T-cell (primary cell): ENCODE measurements around the gene CACNA1I. TPM values are rescaled to one million over a fixed set of nuclear protein-coding genes. Genes with fewer than 3 reads are reported as not detected.

Source experiments
- ATAC-seq, 4 experiments: fragments of 200-7000 bp in 3 of 4; fragments of 150-1000 bp in 1 of 4; cut with Tn5 transposase; replicated peaks in 1 of 4; 1 replicate in 3 of 4; 2 replicates in 1 of 4; pipeline ENCODE4 v1.10.0; 2021; ENCODE audit warnings: moderate library complexity in 3 of 4, mild to moderate bottlenecking in 2 of 4, moderate number of reproducible peaks in 1 of 4
- CTCF ChIA-PET, 2 donors: fragments of 300-600 bp; sonication (Branson Sonifier 250); formaldehyde crosslinking; loops; one replicate each; lab custom pipeline; 2022; ENCODE audit warnings: antibody characterized with exemption in 2 of 2; lab: Charles Lee
- POLR2A ChIA-PET, 2 donors: fragments of 300-600 bp; sonication (Branson Sonifier 250); formaldehyde crosslinking; loops; one replicate each; lab custom pipeline; 2022; ENCODE audit warnings: antibody characterized with exemption in 2 of 2; lab: Charles Lee
- DNase-seq, 35 experiments: peaks; one replicate each; pipeline versions ENCODE4 v3.0.0 to v3.0.0-alpha.2; 2013 to 2023
- H3K27ac ChIP-seq: one replicate; pipeline ENCODE4 v1.5.1; 2013; ENCODE audit warnings: low read length
- H3K27me3 ChIP-seq, 2 experiments: replicated peaks in 1 of 2; 1 replicate in 1 of 2; 2 replicates in 1 of 2; pipeline versions ENCODE4 v1.6.1 to v1.7.0; 2013; ENCODE audit warnings: low read length in 1 of 2, mixed read lengths in 1 of 2; ENCODE audit not compliant: control insufficient read depth in 2 of 2, insufficient read depth in 2 of 2; ENCODE audit errors: extremely low read depth in 1 of 2
- H3K36me3 ChIP-seq, 2 donors: 1 replicate in 1 of 2; 2 replicates in 1 of 2; pipeline versions ENCODE4 v1.6.1 to v1.7.0; 2013; ENCODE audit warnings: low read length in 1 of 2; ENCODE audit not compliant: control insufficient read depth in 2 of 2, insufficient read depth in 1 of 2; ENCODE audit errors: extremely low read depth in 1 of 2
- H3K4me1 ChIP-seq, 2 experiments: 1 replicate in 1 of 2; 2 replicates in 1 of 2; pipeline versions ENCODE4 v1.6.1 to v1.7.0; 2013; ENCODE audit warnings: low read length in 2 of 2, mixed read lengths in 1 of 2; ENCODE audit not compliant: insufficient read depth in 2 of 2, control insufficient read depth in 1 of 2; ENCODE audit errors: extremely low read depth in 1 of 2
- H3K4me3 ChIP-seq, 2 donors: 1 replicate in 1 of 2; 2 replicates in 1 of 2; pipeline versions ENCODE4 v1.5.1 to v1.7.0; 2013; ENCODE audit warnings: mild to moderate bottlenecking in 2 of 2, low read length in 1 of 2, moderate library complexity in 1 of 2; ENCODE audit not compliant: control insufficient read depth in 1 of 2; ENCODE audit errors: extremely low read depth in 1 of 2
- H3K9me3 ChIP-seq: 2 replicates; pipeline ENCODE4 v1.7.0; 2013
- H3K27ac Mint-ChIP-seq, 2 donors: one replicate each; pipeline ENCODE4 v1.8.0; 2020 to 2021; ENCODE audit warnings: mild to moderate bottlenecking in 2 of 2, mixed read lengths in 2 of 2
- H3K27me3 Mint-ChIP-seq, 2 donors: one replicate each; pipeline ENCODE4 v1.8.0; 2021 to 2022; ENCODE audit warnings: mixed read lengths in 2 of 2
- H3K36me3 Mint-ChIP-seq: one replicate; pipeline ENCODE4 v1.8.0; 2021; ENCODE audit warnings: mixed read lengths
- H3K4me1 Mint-ChIP-seq, 3 donors: one replicate each; pipeline ENCODE4 v1.8.0; 2020 to 2022; ENCODE audit warnings: mixed read lengths in 3 of 3, mild to moderate bottlenecking in 1 of 3
- H3K4me3 Mint-ChIP-seq, 3 donors: one replicate each; pipeline ENCODE4 v1.8.0; 2020 to 2022; ENCODE audit warnings: mild to moderate bottlenecking in 3 of 3, mixed read lengths in 3 of 3, moderate library complexity in 3 of 3
- H3K9me3 Mint-ChIP-seq, 3 donors: one replicate each; pipeline ENCODE4 v1.8.0; 2020 to 2022; ENCODE audit warnings: mixed read lengths in 3 of 3
- WGBS: methylation state at CpG from one replicate; pipeline ENCODE4 v1.1.5; 2013; ENCODE audit warnings: missing lambda C conversion rate; ENCODE audit not compliant: insufficient coverage; 5-methylcytosine and 5-hydroxymethylcytosine counted together
- total RNA-seq, 35 experiments: library from RNA in 6 of 35; stranded (reverse) in 6 of 35; fragments of 120-200 nt in 1 of 35; gene quantifications; one replicate each; pipeline versions ENCODE4 v1.2.1 to v1.2.4 and lab custom pipeline; 2013 to 2026

Gene CACNA1I
- total RNA-seq, 5 donors from 2014 or later (not counting 1 experiment from before 2014, with no cell fraction given): 16.1 to 32.9 (median 28.8) TPM

DNA sequence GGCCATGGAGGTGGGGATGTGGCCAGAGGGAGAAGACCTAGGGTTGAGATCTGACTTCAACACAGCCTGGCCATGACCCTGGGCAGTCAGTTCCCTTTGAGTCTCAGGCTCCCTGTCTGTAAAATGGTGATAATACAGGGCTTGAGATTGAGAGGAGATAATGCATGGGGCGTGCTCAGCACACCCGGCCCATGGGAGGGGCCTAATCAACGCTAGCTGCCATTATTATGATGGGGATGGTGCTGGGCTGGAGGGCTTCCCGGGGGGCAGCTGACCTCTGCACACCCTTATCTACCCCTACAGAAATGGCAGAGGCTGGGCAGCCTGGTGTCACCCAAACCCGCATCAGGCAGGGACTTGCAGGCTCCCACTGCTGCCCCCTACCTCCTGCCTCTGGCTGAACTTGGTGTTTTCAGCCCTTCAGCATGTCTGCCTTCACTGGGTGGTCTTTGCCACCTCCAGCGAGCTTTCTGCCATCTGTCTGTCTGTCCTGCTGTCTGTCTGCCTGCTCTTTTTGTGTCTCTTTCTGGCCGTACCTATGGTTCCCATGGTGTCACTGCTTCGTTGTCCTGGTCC lies 84.5 kb downstream of the CACNA1I start:
- WGBS: 73% methylated on average over 4 of the region's 8 CpGs
- Histone ChIP-seq H3K9me3 (no peaks in the 10 kb centered on the region), H3K27me3 (peaks cover 0 to 21% of the 10 kb centered on the region in 2 experiments), H3K4me1 (peaks cover 13 to 36% of the 10 kb centered on the region in 2 experiments), H3K27ac (no peak overlapping the region), H3K36me3 (no peaks in the 10 kb centered on the region), H3K4me3 (no peak overlapping the region)
- ATAC-seq (no peak), DNase-seq (no peak)
- H3K36me3 Mint-ChIP-seq: peaks cover 2% of the 10 kb centered on the region
- POLR2A ChIA-PET: no interaction called here
- no peak overlapping the region for H3K4me3 Mint-ChIP-seq
- peaks cover 41 to 45% (median 42%) of the 10 kb centered on the region in 3 donors for H3K4me1 Mint-ChIP-seq
- CTCF ChIA-PET: no interaction called here
- no peaks in the 10 kb centered on the region for H3K9me3 Mint-ChIP-seq
- H3K27me3 Mint-ChIP-seq: peaks cover 0 to 2% of the 10 kb centered on the region in 2 donors
- peak overlapping the region in 1 of 2 donors; percentile 29 for H3K27ac Mint-ChIP-seq

DNA sequence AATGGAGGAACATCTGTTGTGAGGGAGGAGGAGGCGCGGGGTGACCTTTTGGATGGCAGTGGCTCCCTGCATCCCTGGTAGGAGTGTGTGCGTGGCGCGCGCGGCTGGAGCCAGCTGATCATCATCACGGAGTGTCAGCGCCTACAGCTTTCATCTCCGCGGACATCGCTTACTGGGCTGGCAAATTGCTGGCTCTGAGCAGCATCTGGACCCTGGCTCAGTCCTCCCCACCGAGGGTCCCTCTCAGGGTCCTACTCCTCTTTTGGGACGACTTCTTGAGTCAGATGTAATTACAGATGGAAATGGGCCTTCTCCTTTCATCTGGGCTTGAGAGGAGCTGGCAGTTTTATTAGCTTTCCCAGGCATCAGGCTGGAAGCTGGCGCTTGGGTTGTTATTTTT lies 85.3 kb downstream of the CACNA1I start:
- DNase-seq (no peak), ATAC-seq (no peak)
- peaks cover 0 to 21% of the 10 kb centered on the region in 2 experiments for H3K27me3 ChIP-seq
- no peaks in the 10 kb centered on the region for H3K9me3 ChIP-seq
- ChIA-PET CTCF (no interaction called here), POLR2A (no interaction called here)
- H3K4me1 ChIP-seq: peaks cover 13 to 44% of the 10 kb centered on the region in 2 experiments
- H3K27me3 Mint-ChIP-seq: peaks cover 0 to 2% of the 10 kb centered on the region in 2 donors
- H3K36me3 Mint-ChIP-seq: peaks cover 3% of the 10 kb centered on the region
- 91% methylated on average over 13 of the region's 15 CpGs for WGBS
- H3K27ac Mint-ChIP-seq: peak overlapping the region in 1 of 2 donors; percentile 29
- no peak overlapping the region for H3K4me3 ChIP-seq
- no peaks in the 10 kb centered on the region for H3K36me3 ChIP-seq
- H3K4me1 Mint-ChIP-seq: peaks cover 49 to 52% (median 49%) of the 10 kb centered on the region in 3 donors
- H3K27ac ChIP-seq: no peak overlapping the region
- no peaks in the 10 kb centered on the region for H3K9me3 Mint-ChIP-seq
- H3K4me3 Mint-ChIP-seq: no peak overlapping the region

DNA sequence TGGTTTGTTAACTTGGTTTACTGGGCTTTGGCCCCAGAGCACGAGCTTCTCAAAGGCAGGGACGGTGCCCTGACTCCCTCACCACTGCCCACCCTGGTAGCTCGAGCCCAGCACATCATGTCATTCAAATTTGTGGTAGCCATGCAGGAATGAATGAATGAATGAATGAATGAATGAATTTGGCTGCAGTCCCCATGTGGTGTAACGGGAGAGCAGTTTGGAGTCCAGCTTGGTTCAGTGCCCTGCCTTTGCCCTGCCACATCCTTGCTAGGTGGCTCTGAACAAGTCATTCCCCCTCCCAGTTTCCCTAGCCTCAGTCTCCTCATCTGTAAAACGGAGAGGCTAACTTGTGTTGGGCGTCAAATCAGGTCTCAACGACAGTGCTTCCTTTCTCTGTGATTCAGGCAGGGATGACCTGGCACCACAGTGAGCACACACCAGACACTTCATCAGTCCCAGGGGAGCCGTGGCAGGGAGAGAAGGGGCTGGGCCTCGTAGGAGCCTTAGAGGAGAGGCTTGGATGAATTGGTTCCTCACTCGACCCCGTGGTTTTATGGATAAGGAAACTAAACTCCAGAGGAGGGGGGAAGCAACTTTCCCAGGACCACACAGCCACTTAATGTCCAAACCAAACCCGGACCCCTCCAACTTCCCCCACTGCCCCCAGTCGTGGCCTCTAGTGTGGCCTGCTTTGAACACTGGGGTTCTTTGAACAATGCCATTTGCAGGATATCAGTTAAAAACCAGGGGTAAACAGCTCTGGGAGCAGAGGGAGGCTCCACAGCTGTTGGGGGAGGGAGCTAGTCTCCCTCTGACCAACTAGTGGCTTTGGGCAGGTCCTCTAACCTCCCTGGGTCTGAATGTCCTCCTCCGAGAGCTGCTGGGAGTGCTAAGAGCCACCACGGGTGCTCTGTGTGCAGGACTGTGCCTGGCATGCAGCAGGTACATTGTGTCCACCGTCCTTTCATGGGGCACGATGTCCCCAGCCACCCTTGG lies 86.2 kb downstream of the CACNA1I start:
- CTCF ChIA-PET: no interaction called here
- POLR2A ChIA-PET: no interaction called here
- peak overlapping the region; percentile 88 to 96 for H3K27ac Mint-ChIP-seq
- H3K27me3 Mint-ChIP-seq: peaks cover 0 to 4% of the 10 kb centered on the region in 2 donors
- Histone ChIP-seq H3K4me3 (no peak overlapping the region), H3K4me1 (peaks cover 13 to 53% of the 10 kb centered on the region in 2 experiments), H3K9me3 (no peaks in the 10 kb centered on the region), H3K27me3 (peaks cover 2 to 30% of the 10 kb centered on the region in 2 experiments), H3K36me3 (no peaks in the 10 kb centered on the region), H3K27ac (no peak overlapping the region)
- DNase-seq (no peak), ATAC-seq (no peak)
- H3K9me3 Mint-ChIP-seq: no peaks in the 10 kb centered on the region
- peaks cover 6% of the 10 kb centered on the region for H3K36me3 Mint-ChIP-seq
- peak overlapping the region in 1 of 3 donors; percentile 28 for H3K4me3 Mint-ChIP-seq
- WGBS: 75% methylated on average over 3 of the region's 17 CpGs
- H3K4me1 Mint-ChIP-seq: peaks cover 57 to 60% (median 57%) of the 10 kb centered on the region in 3 donors

DNA sequence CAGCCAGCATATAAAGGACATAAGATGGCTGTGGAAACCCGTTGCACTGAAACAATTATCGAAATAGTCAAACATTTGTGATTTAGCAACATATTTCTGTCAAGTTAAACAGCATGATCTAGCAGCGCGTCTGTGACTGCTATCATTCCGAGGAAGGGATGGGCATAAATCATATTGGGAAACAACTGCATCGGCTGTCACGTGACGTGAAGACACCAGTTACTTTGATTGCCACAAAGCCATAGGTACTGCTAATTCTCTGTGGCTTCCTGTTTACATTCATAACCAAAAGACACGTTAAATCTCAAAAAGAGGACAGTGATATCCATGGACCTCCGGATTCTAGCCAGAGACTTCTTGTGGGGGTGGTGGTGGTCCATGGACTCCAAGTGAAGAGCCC lies 87.8 kb downstream of the CACNA1I start:
- peaks cover 6% of the 10 kb centered on the region for H3K36me3 Mint-ChIP-seq
- H3K4me3 Mint-ChIP-seq: peak overlapping the region; percentile 63 to 82 (median 77)
- CTCF ChIA-PET: no interaction called here
- Histone ChIP-seq H3K27me3 (peaks cover 4 to 43% of the 10 kb centered on the region in 2 experiments), H3K9me3 (no peaks in the 10 kb centered on the region), H3K4me3 (peak overlapping the region in 1 of 2 donors; percentile 40), H3K36me3 (no peaks in the 10 kb centered on the region), H3K27ac (peak overlapping the region; percentile 62), H3K4me1 (peaks cover 15 to 67% of the 10 kb centered on the region in 2 experiments)
- peak overlapping the region; percentile 88 to 96 for H3K27ac Mint-ChIP-seq
- peak; percentile 54 to 66 (median 62) for ATAC-seq
- POLR2A ChIA-PET: no interaction called here
- no peaks in the 10 kb centered on the region for H3K9me3 Mint-ChIP-seq
- H3K27me3 Mint-ChIP-seq: peaks cover 0 to 9% of the 10 kb centered on the region in 2 donors
- DNase-seq: peak in 33 of 35 experiments; percentile 24 to 74 (median 52)
- 35% methylated on average over 6 of the region's 10 CpGs for WGBS
- H3K4me1 Mint-ChIP-seq: peaks cover 66 to 70% (median 68%) of the 10 kb centered on the region in 3 donors

DNA sequence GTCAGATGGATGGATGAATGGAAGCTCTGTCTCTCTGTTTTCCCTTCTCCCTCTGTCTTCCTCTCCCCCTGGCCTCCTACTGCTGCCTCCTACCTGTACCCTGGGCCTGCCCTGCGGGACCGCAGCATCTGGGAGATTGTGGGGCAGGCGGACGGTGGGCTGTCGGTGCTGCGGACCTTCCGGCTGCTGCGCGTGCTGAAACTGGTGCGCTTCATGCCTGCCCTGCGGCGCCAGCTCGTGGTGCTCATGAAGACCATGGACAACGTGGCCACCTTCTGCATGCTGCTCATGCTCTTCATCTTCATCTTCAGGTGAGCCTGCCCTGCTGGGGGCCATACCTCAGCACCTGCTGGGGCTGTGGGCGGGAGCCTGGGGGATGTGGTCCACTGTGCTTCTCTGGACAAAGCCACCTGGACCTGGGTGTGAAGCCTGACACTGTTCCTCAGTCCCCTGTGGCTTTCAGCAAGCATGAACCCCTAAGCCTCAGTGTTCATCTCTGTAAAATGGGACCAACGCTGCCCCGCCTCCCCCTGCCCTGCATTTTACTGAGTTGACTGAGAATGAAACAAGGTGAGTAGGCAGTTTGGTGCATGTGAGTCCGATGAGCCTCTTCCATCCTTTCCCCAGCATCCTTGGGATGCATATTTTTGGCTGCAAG lies 88.4 kb downstream of the CACNA1I start:
- CTCF ChIA-PET: no interaction called here
- POLR2A ChIA-PET: no interaction called here
- Histone ChIP-seq H3K36me3 (no peaks in the 10 kb centered on the region), H3K4me1 (peaks cover 15 to 72% of the 10 kb centered on the region in 2 experiments), H3K27me3 (peaks cover 4 to 49% of the 10 kb centered on the region in 2 experiments), H3K4me3 (peak overlapping the region in 1 of 2 donors; percentile 40), H3K9me3 (no peaks in the 10 kb centered on the region), H3K27ac (peak overlapping the region; percentile 62)
- Mint-ChIP-seq H3K9me3 (no peaks in the 10 kb centered on the region), H3K4me1 (peaks cover 70 to 73% (median 71%) of the 10 kb centered on the region in 3 donors), H3K36me3 (peaks cover 6% of the 10 kb centered on the region), H3K27ac (peak overlapping the region; percentile 88 to 96), H3K27me3 (peaks cover 0 to 9% of the 10 kb centered on the region in 2 donors), H3K4me3 (peak overlapping the region; percentile 63 to 82 (median 77))
- 86% methylated on average over 16 of the region's 18 CpGs for WGBS
- DNase-seq: no peak
- ATAC-seq: peak in 1 of 4 experiments; percentile 9

DNA sequence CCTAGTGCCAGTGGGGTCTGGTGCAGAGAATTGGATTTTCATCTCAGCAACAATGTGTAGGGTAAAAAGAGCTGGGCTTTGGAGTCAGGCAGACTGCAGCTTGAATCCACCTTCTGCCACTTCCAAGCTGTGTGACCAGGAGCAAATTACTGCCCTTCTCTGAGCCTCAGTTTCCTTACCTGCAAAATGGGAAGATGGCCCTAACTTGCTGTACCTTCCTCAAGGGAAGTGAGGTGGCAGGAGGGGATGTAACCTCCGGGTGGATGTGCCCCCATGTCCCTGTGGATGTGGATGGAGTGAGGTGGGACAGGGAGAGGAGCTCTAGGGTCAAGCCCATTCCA lies 90.9 kb downstream of the CACNA1I start:
- Histone ChIP-seq H3K36me3 (no peaks in the 10 kb centered on the region), H3K9me3 (no peaks in the 10 kb centered on the region), H3K4me1 (peaks cover 15 to 80% of the 10 kb centered on the region in 2 experiments), H3K27ac (no peak overlapping the region), H3K27me3 (peaks cover 4 to 53% of the 10 kb centered on the region in 2 experiments), H3K4me3 (peak overlapping the region; percentile 49 to 58)
- peak overlapping the region; percentile 80 to 81 for H3K27ac Mint-ChIP-seq
- CTCF ChIA-PET: interaction anchor here in 1 of 2 donors (0.6 kb wide), 1 partner anchor 84 kb away, joined by 3 read pairs; no protein-coding TSS in a partner anchor
- WGBS: 29% methylated on average over 1 of the region's 1 CpG
- H3K27me3 Mint-ChIP-seq: peaks cover 0 to 7% of the 10 kb centered on the region in 2 donors
- H3K9me3 Mint-ChIP-seq: no peaks in the 10 kb centered on the region
- H3K4me1 Mint-ChIP-seq: peaks cover 63 to 70% (median 69%) of the 10 kb centered on the region in 3 donors
- H3K36me3 Mint-ChIP-seq: peaks cover 14% of the 10 kb centered on the region
- peak overlapping the region; percentile 63 to 74 (median 67) for H3K4me3 Mint-ChIP-seq
- DNase-seq: no peak
- no peak for ATAC-seq
- POLR2A ChIA-PET: no interaction called here
